Stimulated activated CD4-positive, alpha-beta T cell treated with anti-CD3 and anti-CD28 coated beads, Interleukin-15, amount 100 ng/mL, for 24 hours (primary cell): Measurements from ENCODE around the gene NPPB.

Experiments
- DNase-seq: peaks from one replicate; pipeline ENCODE4 v3.0.0-alpha.2; 2020

The NPPB gene

GRCh38 chr1:11831945-11832725 is 26.6 kb downstream of the NPPB start:
- DNase-seq = no peak

- DNase-seq = no peak
These were observed 30.2 kb downstream of the NPPB start for GRCh38 chr1:11828511-11828910.

GRCh38 chr1:11826946-11827345 is 31.8 kb downstream of the NPPB start:
- no peak for DNase-seq

GRCh38 chr1:11825131-11825530 is 33.6 kb downstream of the NPPB start:
- no peak for DNase-seq

- no peak for DNase-seq
These were observed 35.2 kb downstream of the NPPB start for GRCh38 chr1:11823366-11824137.

- DNase-seq = no peak
These were observed 36.7 kb downstream of the NPPB start for GRCh38 chr1:11822091-11822490.

GRCh38 chr1:11817192-11817591 is 41.6 kb downstream of the NPPB start:
- DNase-seq = no peak

- DNase-seq = no peak
These were observed 45.7 kb downstream of the NPPB start for GRCh38 chr1:11813021-11813420.
